ENCODE data around the gene CDYL2.
"Not testable (repeated sequence)": the region's sequence is repeated elsewhere in the genome, so short reads cannot be mapped to it uniquely, and the experiment has no call there.

The CDYL2 gene

DNA sequence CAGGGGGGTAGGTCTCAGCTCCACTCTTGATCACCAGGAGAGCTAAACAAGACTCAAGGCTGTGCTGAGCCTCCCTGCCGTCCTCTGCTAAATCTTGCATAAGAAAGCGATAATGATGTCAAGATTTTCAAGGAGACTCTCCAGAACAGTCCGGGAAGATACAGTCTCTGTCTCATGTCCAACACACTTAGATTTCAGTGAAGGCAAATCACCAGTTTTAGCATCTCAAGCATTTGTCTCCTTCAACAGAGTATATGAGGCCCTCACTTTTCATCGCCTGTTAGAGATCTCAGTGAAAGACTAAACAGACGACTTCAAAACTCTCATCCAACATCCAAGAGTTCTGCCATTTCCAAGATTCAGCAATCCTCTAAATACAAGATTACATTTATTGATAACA lies 13.6 kb downstream of the CDYL2 start:
- no peak overlapping the region for H3K27ac ChIP-seq (ENCODE audit: low read depth, low read length)
- H3K27me3 ChIP-seq (ENCODE audit: control insufficient read depth, insufficient read depth, low read length), result no peaks in the 10 kb centered on the region
- H3K4me3 ChIP-seq (ENCODE audit: low read depth, low read length), result no peak overlapping the region
- no peaks in the 10 kb centered on the region for H3K9me3 ChIP-seq (ENCODE audit: control insufficient read depth, insufficient read depth, low read depth, low read length)
- H3K36me3 ChIP-seq (ENCODE audit: control insufficient read depth, insufficient read depth, low read length), result no peaks in the 10 kb centered on the region
- peaks cover 8% of the 10 kb centered on the region; the same call in 1 of the 2 replicates for H3K4me1 ChIP-seq (ENCODE audit: control insufficient read depth, insufficient read depth, low read length)
- no peak overlapping the region for H3K9ac ChIP-seq (ENCODE audit: low read length)

DNA sequence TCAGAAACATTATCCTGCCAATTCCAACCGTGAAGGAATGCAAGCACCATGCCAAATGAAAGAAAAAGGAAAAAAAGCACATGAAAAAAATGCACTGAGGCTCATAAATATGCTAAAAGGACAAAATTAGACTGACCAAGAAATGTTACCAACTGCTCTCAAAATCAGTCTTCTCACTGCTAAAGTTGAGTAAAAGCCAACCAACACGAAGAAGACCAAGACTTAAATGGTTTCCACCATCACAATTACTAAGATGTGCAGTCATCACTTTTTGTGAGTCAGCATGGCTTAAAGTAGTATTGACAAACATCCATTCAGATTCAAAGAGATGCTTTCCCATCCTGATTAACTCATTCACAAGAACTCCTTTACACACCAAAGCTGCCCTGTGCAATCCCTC lies 16.4 kb downstream of the CDYL2 start:
- H3K4me3 ChIP-seq (ENCODE audit: low read depth, low read length), result no peak overlapping the region; the same call in 1 of the 2 replicates
- H3K9me3 ChIP-seq (ENCODE audit: control insufficient read depth, insufficient read depth, low read depth, low read length), result peaks cover 11% of the 10 kb centered on the region; the same call in 1 of the 2 replicates
- no peak overlapping the region for H3K27ac ChIP-seq (ENCODE audit: low read depth, low read length)
- H3K27me3 ChIP-seq (ENCODE audit: control insufficient read depth, insufficient read depth, low read length), result no peaks in the 10 kb centered on the region
- no peak overlapping the region for H3K9ac ChIP-seq (ENCODE audit: low read length)
- H3K36me3 ChIP-seq (ENCODE audit: control insufficient read depth, insufficient read depth, low read length), result no peaks in the 10 kb centered on the region
- peaks cover 8% of the 10 kb centered on the region; the same call in 1 of the 2 replicates for H3K4me1 ChIP-seq (ENCODE audit: control insufficient read depth, insufficient read depth, low read length)

DNA sequence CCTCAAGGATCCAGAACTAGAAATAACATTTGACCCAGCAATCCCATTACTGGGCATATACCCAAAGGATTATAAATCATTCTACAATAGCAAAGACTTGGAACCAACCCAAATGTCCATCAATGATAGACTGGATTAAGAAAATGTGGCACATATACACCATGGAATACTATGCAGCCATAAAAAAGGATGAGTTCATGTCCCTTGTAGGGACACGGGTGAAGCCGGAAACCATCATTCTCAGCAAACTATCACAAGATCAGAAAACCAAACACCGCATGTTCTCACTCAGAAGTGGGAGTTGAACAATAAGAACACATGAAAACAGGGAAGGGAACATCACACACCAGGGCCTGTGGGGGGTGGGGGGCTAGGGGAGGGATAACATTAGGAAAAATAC lies 17.8 kb downstream of the CDYL2 start:
- H3K9ac ChIP-seq (ENCODE audit: low read length); H3K27me3 ChIP-seq (ENCODE audit: control insufficient read depth, insufficient read depth, low read length); H3K36me3 ChIP-seq (ENCODE audit: control insufficient read depth, insufficient read depth, low read length); H3K4me1 ChIP-seq (ENCODE audit: control insufficient read depth, insufficient read depth, low read length); H3K4me3 ChIP-seq (ENCODE audit: low read depth, low read length); H3K27ac ChIP-seq (ENCODE audit: low read depth, low read length): not testable (repeated sequence)
- H3K9me3 ChIP-seq (ENCODE audit: control insufficient read depth, insufficient read depth, low read depth, low read length), result peaks cover 11% of the 10 kb centered on the region; the same call in 1 of the 2 replicates

- Histone ChIP-seq H3K36me3 (ENCODE audit: control insufficient read depth, insufficient read depth, low read length) (no peaks in the 10 kb centered on the region), H3K27ac (ENCODE audit: low read depth, low read length) (no peak overlapping the region), H3K9me3 (ENCODE audit: control insufficient read depth, insufficient read depth, low read depth, low read length) (peaks cover 11% of the 10 kb centered on the region; the same call in 1 of the 2 replicates), H3K9ac (ENCODE audit: low read length) (no peak overlapping the region), H3K27me3 (ENCODE audit: control insufficient read depth, insufficient read depth, low read length) (no peaks in the 10 kb centered on the region), H3K4me1 (ENCODE audit: control insufficient read depth, insufficient read depth, low read length) (peaks cover 8% of the 10 kb centered on the region; the same call in 1 of the 2 replicates), H3K4me3 (ENCODE audit: low read depth, low read length) (no peak overlapping the region)
Measured at GRCh38 chr16:80784951-80785350, 19.4 kb downstream of the CDYL2 start.

GRCh38 chr16:80778703-80779102 lies 25.7 kb downstream of the CDYL2 start:
- Histone ChIP-seq H3K9ac (ENCODE audit: low read length) (no peak overlapping the region), H3K4me1 (ENCODE audit: control insufficient read depth, insufficient read depth, low read length) (no peaks in the 10 kb centered on the region), H3K9me3 (ENCODE audit: control insufficient read depth, insufficient read depth, low read depth, low read length) (peaks cover 4% of the 10 kb centered on the region; the same call in 1 of the 2 replicates), H3K4me3 (ENCODE audit: low read depth, low read length) (no peak overlapping the region), H3K27ac (ENCODE audit: low read depth, low read length) (no peak overlapping the region), H3K27me3 (ENCODE audit: control insufficient read depth, insufficient read depth, low read length) (no peaks in the 10 kb centered on the region), H3K36me3 (ENCODE audit: control insufficient read depth, insufficient read depth, low read length) (no peaks in the 10 kb centered on the region)

DNA sequence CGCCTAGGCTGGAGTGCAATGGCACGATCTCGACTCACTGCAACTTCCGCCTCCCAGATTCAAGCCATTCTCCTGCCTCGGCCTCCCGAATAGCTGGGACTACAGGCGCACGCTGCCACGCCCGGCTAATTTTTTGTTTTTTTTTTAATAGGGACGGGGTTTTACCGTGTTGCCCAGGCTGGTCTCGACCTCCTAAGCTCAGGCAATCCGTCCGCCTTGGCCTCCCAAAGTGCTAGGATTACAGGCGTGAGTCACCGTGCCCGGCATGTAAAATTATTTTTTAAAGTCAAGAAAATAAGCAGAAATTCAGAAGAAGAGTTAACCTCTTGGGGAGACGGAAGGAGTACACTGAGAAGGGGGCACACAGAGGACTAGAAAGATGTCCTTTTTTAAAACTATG lies 27.5 kb downstream of the CDYL2 start:
- Histone ChIP-seq H3K9ac (ENCODE audit: low read length) (no peak overlapping the region), H3K9me3 (ENCODE audit: control insufficient read depth, insufficient read depth, low read depth, low read length) (no peaks in the 10 kb centered on the region; the same call in 1 of the 2 replicates), H3K27me3 (ENCODE audit: control insufficient read depth, insufficient read depth, low read length) (no peaks in the 10 kb centered on the region), H3K4me1 (ENCODE audit: control insufficient read depth, insufficient read depth, low read length) (no peaks in the 10 kb centered on the region), H3K4me3 (ENCODE audit: low read depth, low read length) (no peak overlapping the region), H3K27ac (ENCODE audit: low read depth, low read length) (no peak overlapping the region), H3K36me3 (ENCODE audit: control insufficient read depth, insufficient read depth, low read length) (no peaks in the 10 kb centered on the region)

GRCh38 chr16:80775450-80775849 lies 28.9 kb downstream of the CDYL2 start:
- Histone ChIP-seq H3K9ac (ENCODE audit: low read length) (no peak overlapping the region), H3K36me3 (ENCODE audit: control insufficient read depth, insufficient read depth, low read length) (no peaks in the 10 kb centered on the region), H3K4me1 (ENCODE audit: control insufficient read depth, insufficient read depth, low read length) (no peaks in the 10 kb centered on the region), H3K4me3 (ENCODE audit: low read depth, low read length) (no peak overlapping the region), H3K27me3 (ENCODE audit: control insufficient read depth, insufficient read depth, low read length) (no peaks in the 10 kb centered on the region), H3K27ac (ENCODE audit: low read depth, low read length) (no peak overlapping the region), H3K9me3 (ENCODE audit: control insufficient read depth, insufficient read depth, low read depth, low read length) (no peaks in the 10 kb centered on the region)

GRCh38 chr16:80766798-80767197 lies 37.6 kb downstream of the CDYL2 start:
- Histone ChIP-seq H3K9ac (ENCODE audit: low read length) (no peak overlapping the region), H3K4me1 (ENCODE audit: control insufficient read depth, insufficient read depth, low read length) (no peaks in the 10 kb centered on the region), H3K27ac (ENCODE audit: low read depth, low read length) (no peak overlapping the region), H3K27me3 (ENCODE audit: control insufficient read depth, insufficient read depth, low read length) (no peaks in the 10 kb centered on the region), H3K4me3 (ENCODE audit: low read depth, low read length) (no peak overlapping the region), H3K9me3 (ENCODE audit: control insufficient read depth, insufficient read depth, low read depth, low read length) (no peaks in the 10 kb centered on the region), H3K36me3 (ENCODE audit: control insufficient read depth, insufficient read depth, low read length) (no peaks in the 10 kb centered on the region)

DNA sequence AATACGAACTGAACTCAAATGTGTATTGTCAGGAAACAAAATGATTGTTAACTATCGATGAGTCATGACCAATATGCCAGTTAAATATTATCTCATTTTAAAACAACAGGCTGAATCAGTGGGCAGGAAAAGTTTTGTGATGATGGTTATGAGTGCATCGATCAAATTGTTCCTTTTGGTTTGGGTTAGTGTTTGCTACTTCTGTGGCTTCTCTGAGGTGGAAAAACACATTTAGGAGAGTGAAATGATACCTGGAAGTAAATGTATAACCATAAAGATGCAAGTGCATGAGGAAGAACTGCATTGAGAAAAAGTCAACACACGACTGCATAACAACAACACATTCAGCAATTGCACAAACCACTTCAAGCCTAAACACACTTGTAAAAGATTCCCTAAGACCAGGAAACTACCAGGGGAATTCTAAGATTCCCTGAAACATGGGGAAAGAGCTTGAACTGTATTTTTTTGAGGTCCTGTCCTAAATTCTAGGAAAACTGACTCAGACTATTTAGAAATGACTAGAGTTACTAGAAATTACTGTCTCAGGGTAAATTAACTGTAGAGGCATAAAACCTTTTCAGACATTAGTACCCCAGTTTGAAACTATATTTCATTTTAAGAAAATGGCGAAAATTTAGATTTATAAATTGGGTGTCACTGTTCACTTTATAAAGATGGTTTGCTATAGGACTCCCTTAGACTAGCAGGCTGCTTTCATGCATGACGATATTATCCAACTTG lies 44.8 kb downstream of the CDYL2 start:
- Histone ChIP-seq H3K4me3 (ENCODE audit: low read depth, low read length) (no peak overlapping the region), H3K4me1 (ENCODE audit: control insufficient read depth, insufficient read depth, low read length) (no peaks in the 10 kb centered on the region), H3K9me3 (ENCODE audit: control insufficient read depth, insufficient read depth, low read depth, low read length) (no peaks in the 10 kb centered on the region), H3K36me3 (ENCODE audit: control insufficient read depth, insufficient read depth, low read length) (no peaks in the 10 kb centered on the region), H3K27ac (ENCODE audit: low read depth, low read length) (no peak overlapping the region), H3K27me3 (ENCODE audit: control insufficient read depth, insufficient read depth, low read length) (no peaks in the 10 kb centered on the region), H3K9ac (ENCODE audit: low read length) (no peak overlapping the region)

- Histone ChIP-seq H3K4me3 (ENCODE audit: low read depth, low read length) (no peak overlapping the region), H3K9me3 (ENCODE audit: control insufficient read depth, insufficient read depth, low read depth, low read length) (no peaks in the 10 kb centered on the region), H3K36me3 (ENCODE audit: control insufficient read depth, insufficient read depth, low read length) (no peaks in the 10 kb centered on the region), H3K27ac (ENCODE audit: low read depth, low read length) (no peak overlapping the region), H3K27me3 (ENCODE audit: control insufficient read depth, insufficient read depth, low read length) (no peaks in the 10 kb centered on the region), H3K4me1 (ENCODE audit: control insufficient read depth, insufficient read depth, low read length) (peaks cover 5% of the 10 kb centered on the region), H3K9ac (ENCODE audit: low read length) (no peak overlapping the region)
Measured at GRCh38 chr16:80754476-80754875, 49.9 kb downstream of the CDYL2 start.

- H3K27me3 ChIP-seq (ENCODE audit: control insufficient read depth, insufficient read depth, low read length), result no peaks in the 10 kb centered on the region
- no peaks in the 10 kb centered on the region for H3K9me3 ChIP-seq (ENCODE audit: control insufficient read depth, insufficient read depth, low read depth, low read length)
- H3K27ac ChIP-seq (ENCODE audit: low read depth, low read length), result no peak overlapping the region
- H3K4me1 ChIP-seq (ENCODE audit: control insufficient read depth, insufficient read depth, low read length), result peaks cover 5% of the 10 kb centered on the region
- no peaks in the 10 kb centered on the region for H3K36me3 ChIP-seq (ENCODE audit: control insufficient read depth, insufficient read depth, low read length)
- H3K4me3 ChIP-seq (ENCODE audit: low read depth, low read length), result no peak overlapping the region
- H3K9ac ChIP-seq (ENCODE audit: low read length), result no peak overlapping the region
Measured at GRCh38 chr16:80752541-80752940, 51.9 kb downstream of the CDYL2 start.

Data from HUES6 (cell line).